ENCODE results near the gene GP9. TPM values are rescaled to one million over a fixed set of nuclear protein-coding genes. Genes with fewer than 3 reads are reported as not detected.

The GP9 gene
- total RNA-seq, 2 experiments from 2014 or later, result not detected

GRCh38 chr3:129039271-129040038 is 21.1 kb upstream of the GP9 start:
- CTCF ChIA-PET, result interaction anchor here (1.2 kb wide), 1 partner anchor 69 kb away, joined by 3 read pairs; no protein-coding TSS in a partner anchor
- H3K36me3 Mint-ChIP-seq (ENCODE audit: low read depth), result no peaks in the 10 kb centered on the region
- H3K4me3 Mint-ChIP-seq, result no peak overlapping the region

GRCh38 chr3:129040039-129040336 is 20.6 kb upstream of the GP9 start:
- ChIA-PET POLR2A (interaction anchor here (0.8 to 1.5 kb wide), 2 partner anchors 62 to 80 kb away, joined by 3 to 6 read pairs; no protein-coding TSS in a partner anchor), CTCF (no interaction called here)
- no peak overlapping the region for H3K27ac Mint-ChIP-seq

More at GRCh38 chr3:129039271-129040038, 21.1 kb upstream of the GP9 start:
- peaks cover 25% of the 10 kb centered on the region for H3K4me1 Mint-ChIP-seq (ENCODE audit: low read depth)
- no peak for DNase-seq
- peaks cover 20% of the 10 kb centered on the region for H3K27me3 Mint-ChIP-seq (ENCODE audit: low read depth)
- H3K27ac Mint-ChIP-seq, result no peak overlapping the region
- POLR2A ChIA-PET, result interaction anchor here (0.8 to 1.5 kb wide), 2 partner anchors 62 to 81 kb away, joined by 3 to 6 read pairs; no protein-coding TSS in a partner anchor
- no peak for ATAC-seq
- no peaks in the 10 kb centered on the region for H3K9me3 Mint-ChIP-seq (ENCODE audit: insufficient read depth)

GRCh38 chr3:129040579-129041300 is 19.8 kb upstream of the GP9 start:
- ChIA-PET POLR2A (interaction anchor here (0.6 kb wide), 1 partner anchor 202 kb away, joined by 3 read pairs; no protein-coding TSS in a partner anchor), CTCF (interaction anchor here (1.1 to 2.6 kb wide), 3 partner anchors 11 to 13 kb away, joined by 3 to 22 read pairs (median 3); no protein-coding TSS in a partner anchor)
- Mint-ChIP-seq H3K4me1 (ENCODE audit: low read depth) (peaks cover 14% of the 10 kb centered on the region), H3K4me3 (no peak overlapping the region), H3K27me3 (ENCODE audit: low read depth) (peaks cover 24% of the 10 kb centered on the region), H3K9me3 (ENCODE audit: insufficient read depth) (no peaks in the 10 kb centered on the region), H3K36me3 (ENCODE audit: low read depth) (no peaks in the 10 kb centered on the region), H3K27ac (no peak overlapping the region)
- no peak for ATAC-seq
- no peak for DNase-seq

More at GRCh38 chr3:129040039-129040336, 20.6 kb upstream of the GP9 start:
- no peak for ATAC-seq
- Mint-ChIP-seq H3K4me1 (ENCODE audit: low read depth) (peaks cover 21% of the 10 kb centered on the region), H3K36me3 (ENCODE audit: low read depth) (no peaks in the 10 kb centered on the region), H3K9me3 (ENCODE audit: insufficient read depth) (no peaks in the 10 kb centered on the region), H3K4me3 (no peak overlapping the region), H3K27me3 (ENCODE audit: low read depth) (peaks cover 24% of the 10 kb centered on the region)
- DNase-seq, result no peak

GRCh38 chr3:129045675-129046036 is 14.9 kb upstream of the GP9 start:
- ATAC-seq, result peak; percentile 93

GRCh38 chr3:129046037-129046731 is 14.4 kb upstream of the GP9 start:
- Mint-ChIP-seq H3K36me3 (ENCODE audit: low read depth) (peaks cover 6% of the 10 kb centered on the region), H3K27me3 (ENCODE audit: low read depth) (peaks cover 28% of the 10 kb centered on the region), H3K4me1 (ENCODE audit: low read depth) (no peaks in the 10 kb centered on the region), H3K4me3 (no peak overlapping the region), H3K27ac (no peak overlapping the region), H3K9me3 (ENCODE audit: insufficient read depth) (peaks cover 7% of the 10 kb centered on the region)
- POLR2A ChIA-PET, result no interaction called here
- DNase-seq, result no peak
- ATAC-seq, result peak; percentile 72
- CTCF ChIA-PET, result interaction anchor here (1.2 to 1.8 kb wide), 2 partner anchors 30 to 76 kb away, joined by 7 to 8 read pairs; no protein-coding TSS in a partner anchor

More at GRCh38 chr3:129045675-129046036, 14.9 kb upstream of the GP9 start:
- H3K4me1 Mint-ChIP-seq (ENCODE audit: low read depth), result no peaks in the 10 kb centered on the region
- DNase-seq, result peak; percentile 40
- H3K27ac Mint-ChIP-seq, result no peak overlapping the region
- H3K4me3 Mint-ChIP-seq, result no peak overlapping the region
- H3K27me3 Mint-ChIP-seq (ENCODE audit: low read depth), result peaks cover 30% of the 10 kb centered on the region
- ChIA-PET CTCF (interaction anchor here (1.2 kb wide), 1 partner anchor 29 kb away, joined by 8 read pairs; no protein-coding TSS in a partner anchor), POLR2A (no interaction called here)
- H3K9me3 Mint-ChIP-seq (ENCODE audit: insufficient read depth), result peaks cover 7% of the 10 kb centered on the region
- peaks cover 6% of the 10 kb centered on the region for H3K36me3 Mint-ChIP-seq (ENCODE audit: low read depth)

- Mint-ChIP-seq H3K27ac (no peak overlapping the region), H3K4me1 (ENCODE audit: low read depth) (no peaks in the 10 kb centered on the region), H3K9me3 (ENCODE audit: insufficient read depth) (peaks cover 7% of the 10 kb centered on the region), H3K36me3 (ENCODE audit: low read depth) (peaks cover 6% of the 10 kb centered on the region), H3K27me3 (ENCODE audit: low read depth) (peaks cover 22% of the 10 kb centered on the region), H3K4me3 (no peak overlapping the region)
- POLR2A ChIA-PET, result no interaction called here
- DNase-seq (no peak), ATAC-seq (no peak)
- CTCF ChIA-PET, result interaction anchor here (1.2 to 1.8 kb wide), 2 partner anchors 31 to 77 kb away, joined by 7 to 8 read pairs; no protein-coding TSS in a partner anchor
Observed at GRCh38 chr3:129046732-129047552, 13.6 kb upstream of the GP9 start.

- POLR2A ChIA-PET, result no interaction called here
- CTCF ChIA-PET, result interaction anchor here (1.8 kb wide), 1 partner anchor 77 kb away, joined by 7 read pairs; no protein-coding TSS in a partner anchor
- Mint-ChIP-seq H3K4me1 (ENCODE audit: low read depth) (no peaks in the 10 kb centered on the region), H3K36me3 (ENCODE audit: low read depth) (peaks cover 6% of the 10 kb centered on the region), H3K27ac (no peak overlapping the region), H3K27me3 (ENCODE audit: low read depth) (peaks cover 17% of the 10 kb centered on the region), H3K4me3 (no peak overlapping the region), H3K9me3 (ENCODE audit: insufficient read depth) (peaks cover 7% of the 10 kb centered on the region)
- ATAC-seq (no peak), DNase-seq (no peak)
Observed at GRCh38 chr3:129047553-129047839, 13.1 kb upstream of the GP9 start.

GRCh38 chr3:129050556-129051295 is 9.9 kb upstream of the GP9 start:
- ChIA-PET CTCF (interaction anchor here (4.0 to 6.0 kb wide), 7 partner anchors 15 to 195 kb away, joined by 40 to 116 read pairs (median 78); partner anchors contain the start of gene RAB43), POLR2A (interaction anchor here (3.9 kb wide), 1 partner anchor 69 kb away, joined by 39 read pairs; the partner anchor contains the start of gene RAB43)
- peaks cover 10% of the 10 kb centered on the region for H3K27me3 Mint-ChIP-seq (ENCODE audit: low read depth)
- no peak for ATAC-seq
- no peak overlapping the region for H3K27ac Mint-ChIP-seq
- no peak for DNase-seq
- H3K4me3 Mint-ChIP-seq, result no peak overlapping the region
- H3K36me3 Mint-ChIP-seq (ENCODE audit: low read depth), result peaks cover 6% of the 10 kb centered on the region
- peaks cover 7% of the 10 kb centered on the region for H3K9me3 Mint-ChIP-seq (ENCODE audit: insufficient read depth)
- H3K4me1 Mint-ChIP-seq (ENCODE audit: low read depth), result peaks cover 8% of the 10 kb centered on the region

- peaks cover 12% of the 10 kb centered on the region for H3K27me3 Mint-ChIP-seq (ENCODE audit: low read depth)
- no peak overlapping the region for H3K4me3 Mint-ChIP-seq
- ATAC-seq, result no peak
- CTCF ChIA-PET, result interaction anchor here (1.0 to 6.0 kb wide), 13 partner anchors 14 to 227 kb away, joined by 4 to 116 read pairs (median 40); partner anchors contain the start of genes HMCES and RAB43
- H3K9me3 Mint-ChIP-seq (ENCODE audit: insufficient read depth), result peaks cover 7% of the 10 kb centered on the region
- POLR2A ChIA-PET, result interaction anchor here (1.2 to 3.9 kb wide), 2 partner anchors 20 to 68 kb away, joined by 3 to 39 read pairs; partner anchors contain the start of gene RAB43
- H3K27ac Mint-ChIP-seq, result no peak overlapping the region
- H3K36me3 Mint-ChIP-seq (ENCODE audit: low read depth), result peaks cover 6% of the 10 kb centered on the region
- DNase-seq, result no peak
- peaks cover 8% of the 10 kb centered on the region for H3K4me1 Mint-ChIP-seq (ENCODE audit: low read depth)
Observed at GRCh38 chr3:129051871-129052340, 8.7 kb upstream of the GP9 start.

GRCh38 chr3:129052675-129053074 is 7.9 kb upstream of the GP9 start:
- ATAC-seq, result no peak
- POLR2A ChIA-PET, result interaction anchor here (0.9 to 3.9 kb wide), 5 partner anchors 16 to 261 kb away, joined by 3 to 39 read pairs (median 5); partner anchors contain the start of gene RAB43
- Mint-ChIP-seq H3K4me3 (no peak overlapping the region), H3K9me3 (ENCODE audit: insufficient read depth) (peaks cover 7% of the 10 kb centered on the region), H3K27me3 (ENCODE audit: low read depth) (peaks cover 12% of the 10 kb centered on the region), H3K4me1 (ENCODE audit: low read depth) (peaks cover 8% of the 10 kb centered on the region), H3K36me3 (ENCODE audit: low read depth) (peaks cover 6% of the 10 kb centered on the region), H3K27ac (no peak overlapping the region)
- CTCF ChIA-PET, result interaction anchor here (1.0 to 6.0 kb wide), 32 partner anchors 11 to 387 kb away, joined by 3 to 116 read pairs (median 8); partner anchors contain the start of genes ACAD9, COPG1, HMCES and IFT122
- DNase-seq, result no peak

All from activated CD8-positive, alpha-beta T cell treated with anti-CD3 and anti-CD28 coated beads, Interleukin-2, amount 10 ng/mL, durations not matched to agents 7 days and 5 days (primary cell).